ENCODE data around the gene CEP57L1.

DNA sequence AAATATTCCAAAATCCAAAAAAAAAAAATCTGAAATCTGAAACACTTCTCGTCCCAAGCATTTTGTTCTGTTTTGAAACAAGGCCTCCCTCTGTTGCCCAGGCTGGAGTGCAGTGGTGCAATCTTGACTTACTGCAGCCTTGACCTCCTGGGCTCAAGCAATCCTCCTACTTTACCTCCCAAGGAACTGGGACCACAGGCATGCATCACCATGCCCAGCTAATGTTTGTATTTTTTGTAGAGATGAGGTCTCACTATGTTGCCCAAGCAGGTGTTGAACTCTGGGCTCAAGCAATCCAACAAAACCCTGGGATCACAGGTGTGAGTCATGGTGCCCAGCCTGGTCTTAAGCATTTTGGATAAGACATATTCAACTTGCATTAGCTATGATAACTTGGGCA lies 14.3 kb upstream of the CEP57L1 start:
- no peak for TF ChIP-seq POLR2A (IDR thresholded peaks at IDR 0.05)
- TF ChIP-seq, protein P1, sequence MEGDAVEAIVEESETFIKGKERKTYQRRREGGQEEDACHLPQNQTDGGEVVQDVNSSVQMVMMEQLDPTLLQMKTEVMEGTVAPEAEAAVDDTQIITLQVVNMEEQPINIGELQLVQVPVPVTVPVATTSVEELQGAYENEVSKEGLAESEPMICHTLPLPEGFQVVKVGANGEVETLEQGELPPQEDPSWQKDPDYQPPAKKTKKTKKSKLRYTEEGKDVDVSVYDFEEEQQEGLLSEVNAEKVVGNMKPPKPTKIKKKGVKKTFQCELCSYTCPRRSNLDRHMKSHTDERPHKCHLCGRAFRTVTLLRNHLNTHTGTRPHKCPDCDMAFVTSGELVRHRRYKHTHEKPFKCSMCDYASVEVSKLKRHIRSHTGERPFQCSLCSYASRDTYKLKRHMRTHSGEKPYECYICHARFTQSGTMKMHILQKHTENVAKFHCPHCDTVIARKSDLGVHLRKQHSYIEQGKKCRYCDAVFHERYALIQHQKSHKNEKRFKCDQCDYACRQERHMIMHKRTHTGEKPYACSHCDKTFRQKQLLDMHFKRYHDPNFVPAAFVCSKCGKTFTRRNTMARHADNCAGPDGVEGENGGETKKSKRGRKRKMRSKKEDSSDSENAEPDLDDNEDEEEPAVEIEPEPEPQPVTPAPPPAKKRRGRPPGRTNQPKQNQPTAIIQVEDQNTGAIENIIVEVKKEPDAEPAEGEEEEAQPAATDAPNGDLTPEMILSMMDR (IDR thresholded peaks at IDR 0.05) = no peak

Measured in body of pancreas (tissue), 4 donors.